T-helper 1 cell treated with Interleukin-12 subunit alpha and Interleukin-12 subunit beta and Interleukin-4 antibody, amounts not matched to agents 30 μg/mL and 1 μg/mL, for 36 hours (primary cell): ENCODE data around the gene FBXW10.
"Not testable (repeated sequence)": the region's sequence is repeated elsewhere in the genome, so short reads cannot be mapped to it uniquely, and the experiment has no call there.

Source experiments
- H3K27ac Mint-ChIP-seq: one replicate; pipeline ENCODE4 v1.8.0; 2021; ENCODE audit warnings: mild to moderate bottlenecking, mixed read lengths
- H3K27me3 Mint-ChIP-seq: one replicate; pipeline ENCODE4 v1.8.0; 2021; ENCODE audit warnings: low read depth, mixed read lengths
- H3K36me3 Mint-ChIP-seq: one replicate; pipeline ENCODE4 v1.8.0; 2021; ENCODE audit warnings: low read depth, mixed read lengths
- H3K4me1 Mint-ChIP-seq: one replicate; pipeline ENCODE4 v1.8.0; 2021; ENCODE audit warnings: low read depth, mixed read lengths
- H3K4me3 Mint-ChIP-seq: one replicate; pipeline ENCODE4 v1.8.0; 2021; ENCODE audit warnings: mild to moderate bottlenecking, moderate library complexity, mixed read lengths
- H3K9me3 Mint-ChIP-seq: one replicate; pipeline ENCODE4 v1.8.0; 2021; ENCODE audit warnings: mixed read lengths

The FBXW10 gene, protein sequence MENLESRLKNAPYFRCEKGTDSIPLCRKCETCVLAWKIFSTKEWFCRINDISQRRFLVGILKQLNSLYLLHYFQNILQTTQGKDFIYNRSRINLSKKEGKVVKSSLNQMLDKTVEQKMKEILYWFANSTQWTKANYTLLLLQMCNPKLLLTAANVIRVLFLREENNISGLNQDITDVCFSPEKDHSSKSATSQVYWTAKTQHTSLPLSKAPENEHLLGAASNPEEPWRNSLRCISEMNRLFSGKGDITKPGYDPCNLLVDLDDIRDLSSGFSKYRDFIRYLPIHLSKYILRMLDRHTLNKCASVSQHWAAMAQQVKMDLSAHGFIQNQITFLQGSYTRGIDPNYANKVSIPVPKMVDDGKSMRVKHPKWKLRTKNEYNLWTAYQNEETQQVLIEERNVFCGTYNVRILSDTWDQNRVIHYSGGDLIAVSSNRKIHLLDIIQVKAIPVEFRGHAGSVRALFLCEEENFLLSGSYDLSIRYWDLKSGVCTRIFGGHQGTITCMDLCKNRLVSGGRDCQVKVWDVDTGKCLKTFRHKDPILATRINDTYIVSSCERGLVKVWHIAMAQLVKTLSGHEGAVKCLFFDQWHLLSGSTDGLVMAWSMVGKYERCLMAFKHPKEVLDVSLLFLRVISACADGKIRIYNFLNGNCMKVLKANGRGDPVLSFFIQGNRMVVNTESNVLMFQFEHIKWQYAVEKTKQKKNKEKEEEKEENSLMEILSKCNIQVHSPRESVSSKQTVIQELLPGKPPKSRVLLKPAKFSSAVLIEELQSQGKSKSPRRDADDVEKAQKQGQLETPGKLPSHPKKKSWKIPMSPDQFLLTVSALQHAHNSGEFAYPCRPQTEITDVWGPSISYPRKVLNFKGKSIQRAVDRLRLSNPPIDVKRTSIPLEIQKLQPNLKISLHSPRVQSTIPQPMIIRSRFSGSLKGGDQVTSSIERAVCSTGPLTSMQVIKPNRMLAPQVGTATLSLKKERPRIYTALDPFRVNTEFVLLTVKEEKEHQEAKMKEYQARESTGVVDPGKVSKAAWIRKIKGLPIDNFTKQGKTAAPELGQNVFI

DNA sequence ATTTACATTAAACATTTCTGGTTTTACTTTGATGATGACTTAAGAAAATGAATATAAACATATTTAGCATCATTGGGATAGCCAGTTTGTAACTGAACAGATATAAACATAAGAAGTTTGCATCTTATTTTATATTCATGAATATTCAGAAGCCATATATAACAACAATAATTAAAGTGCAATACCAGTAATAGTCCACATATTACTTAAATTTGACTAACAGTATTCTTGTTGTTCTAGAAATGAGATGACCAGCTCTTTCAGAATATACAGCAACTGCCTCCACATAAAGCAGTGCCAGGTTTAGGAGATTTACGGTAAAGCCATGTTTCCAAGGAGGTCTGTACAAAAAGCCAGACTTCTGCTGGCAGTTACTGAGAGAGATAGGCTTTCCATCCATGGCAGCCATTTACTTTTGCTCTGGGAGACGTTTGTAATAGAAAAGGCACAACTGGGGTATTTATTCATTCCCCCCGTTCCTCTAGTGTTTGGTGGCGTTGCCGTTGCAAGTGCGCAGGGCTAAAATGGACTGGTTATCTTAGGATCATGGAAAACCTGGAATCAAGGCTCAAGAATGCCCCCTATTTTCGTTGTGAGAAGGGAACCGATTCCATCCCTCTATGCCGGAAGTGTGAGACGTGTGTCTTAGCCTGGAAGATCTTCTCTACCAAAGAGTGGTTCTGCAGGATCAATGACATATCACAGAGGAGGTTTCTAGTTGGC is at the start of gene FBXW10:
TSS of gene FBXW10 (plus strand) at position 356 of the 723 bp plus-strand sequence. CDS start at position 547, 191 bp downstream.
- not testable (repeated sequence) for H3K27me3 Mint-ChIP-seq, H3K4me1 Mint-ChIP-seq, H3K9me3 Mint-ChIP-seq, H3K4me3 Mint-ChIP-seq, H3K27ac Mint-ChIP-seq, H3K36me3 Mint-ChIP-seq

DNA sequence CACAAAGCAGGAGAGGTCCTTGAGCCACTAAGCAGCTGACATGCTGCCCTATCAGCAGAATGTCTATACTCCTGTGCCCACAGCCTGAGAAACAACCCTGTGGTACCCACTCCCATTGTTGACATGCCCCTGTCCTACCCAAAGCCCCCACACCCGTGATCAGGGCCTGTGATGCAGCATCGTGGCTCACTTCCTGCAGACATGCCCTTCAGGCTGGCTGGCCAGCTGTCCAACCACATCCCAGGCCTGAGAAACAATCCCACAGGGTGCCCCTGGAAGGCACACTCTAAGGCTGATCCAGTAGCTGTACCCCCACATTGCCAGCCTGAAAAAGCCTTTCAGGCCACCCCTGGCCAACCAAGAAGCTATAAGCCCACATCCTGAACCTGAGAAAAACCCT is 48.7 kb upstream of the FBXW10 start:
- not testable (repeated sequence) for H3K36me3 Mint-ChIP-seq, H3K9me3 Mint-ChIP-seq, H3K27ac Mint-ChIP-seq, H3K4me1 Mint-ChIP-seq, H3K27me3 Mint-ChIP-seq, H3K4me3 Mint-ChIP-seq

DNA sequence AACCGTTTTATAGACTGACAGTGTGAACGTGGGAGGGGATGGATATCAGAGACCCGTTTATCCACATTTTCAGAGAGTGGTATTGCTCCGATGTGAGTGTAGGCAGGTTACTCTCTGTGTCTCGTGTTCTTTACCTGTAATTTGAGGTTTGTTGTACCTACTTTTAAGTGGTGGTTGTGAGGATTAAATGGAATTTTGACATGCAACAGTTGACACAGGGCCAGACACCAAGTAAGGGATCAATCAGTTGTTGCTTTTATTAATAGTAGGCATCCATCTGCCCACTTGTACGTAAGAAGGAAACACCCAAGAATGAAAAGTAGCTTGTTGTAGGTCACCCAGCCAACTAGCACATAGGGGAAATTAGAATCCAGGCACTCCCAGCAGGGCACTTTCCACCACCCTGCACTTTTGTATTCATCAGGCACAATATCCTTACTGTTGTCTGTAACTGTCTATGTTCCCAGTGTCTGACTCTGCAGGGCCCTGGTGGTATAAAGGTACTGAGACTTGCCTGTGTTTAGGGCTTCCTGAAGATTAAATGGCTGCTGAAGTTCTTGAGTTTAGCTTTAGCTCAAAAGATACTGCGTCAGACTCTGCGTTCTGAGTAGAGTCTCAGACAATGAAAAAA is 45.3 kb upstream of the FBXW10 start:
- H3K4me3 Mint-ChIP-seq, result peak overlapping the region; percentile 88
- not testable (repeated sequence) for H3K27ac Mint-ChIP-seq, H3K27me3 Mint-ChIP-seq, H3K36me3 Mint-ChIP-seq, H3K4me1 Mint-ChIP-seq, H3K9me3 Mint-ChIP-seq

DNA sequence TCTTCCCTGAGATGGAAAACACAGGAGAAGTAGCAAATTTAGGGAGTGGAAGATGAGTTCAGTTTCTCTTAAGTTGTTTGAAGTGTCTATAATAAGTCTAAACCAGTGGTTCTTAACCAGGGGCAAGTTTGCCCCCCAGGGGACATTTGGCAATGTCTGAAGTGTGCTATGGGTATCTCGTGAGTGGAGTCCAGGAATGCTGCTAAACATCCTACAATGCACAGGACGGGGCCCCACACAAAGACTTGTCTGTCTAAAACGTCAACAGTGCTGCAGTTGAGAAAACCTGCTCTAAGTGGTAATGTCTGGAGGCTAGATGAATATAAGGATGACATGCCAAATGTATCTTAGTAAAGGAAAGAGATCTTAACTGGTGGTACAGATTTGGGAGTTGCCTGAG is 37.9 kb upstream of the FBXW10 start:
- not testable (repeated sequence) for H3K27me3 Mint-ChIP-seq, H3K4me3 Mint-ChIP-seq, H3K9me3 Mint-ChIP-seq, H3K27ac Mint-ChIP-seq, H3K36me3 Mint-ChIP-seq, H3K4me1 Mint-ChIP-seq

DNA sequence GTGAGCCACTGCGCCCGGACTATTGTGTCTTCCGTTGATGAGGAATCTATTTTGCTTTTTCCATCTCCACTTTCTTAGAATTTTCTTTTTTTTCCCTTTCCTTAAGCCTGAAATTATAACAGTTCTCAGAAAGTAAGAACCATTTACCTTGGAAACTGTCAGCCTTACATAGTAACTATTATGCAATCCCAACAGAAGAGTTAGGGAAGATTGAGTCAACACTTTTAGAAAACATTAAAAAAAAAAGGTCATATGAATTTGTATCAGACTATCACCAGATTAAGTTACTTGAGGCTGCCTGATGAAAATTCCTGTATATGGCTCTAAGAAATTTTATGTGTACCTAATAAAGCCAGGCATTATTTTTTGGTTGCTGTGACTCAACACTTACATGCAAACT is 35.6 kb upstream of the FBXW10 start:
- H3K9me3 Mint-ChIP-seq, H3K27me3 Mint-ChIP-seq, H3K27ac Mint-ChIP-seq, H3K4me1 Mint-ChIP-seq, H3K4me3 Mint-ChIP-seq, H3K36me3 Mint-ChIP-seq: not testable (repeated sequence)

DNA sequence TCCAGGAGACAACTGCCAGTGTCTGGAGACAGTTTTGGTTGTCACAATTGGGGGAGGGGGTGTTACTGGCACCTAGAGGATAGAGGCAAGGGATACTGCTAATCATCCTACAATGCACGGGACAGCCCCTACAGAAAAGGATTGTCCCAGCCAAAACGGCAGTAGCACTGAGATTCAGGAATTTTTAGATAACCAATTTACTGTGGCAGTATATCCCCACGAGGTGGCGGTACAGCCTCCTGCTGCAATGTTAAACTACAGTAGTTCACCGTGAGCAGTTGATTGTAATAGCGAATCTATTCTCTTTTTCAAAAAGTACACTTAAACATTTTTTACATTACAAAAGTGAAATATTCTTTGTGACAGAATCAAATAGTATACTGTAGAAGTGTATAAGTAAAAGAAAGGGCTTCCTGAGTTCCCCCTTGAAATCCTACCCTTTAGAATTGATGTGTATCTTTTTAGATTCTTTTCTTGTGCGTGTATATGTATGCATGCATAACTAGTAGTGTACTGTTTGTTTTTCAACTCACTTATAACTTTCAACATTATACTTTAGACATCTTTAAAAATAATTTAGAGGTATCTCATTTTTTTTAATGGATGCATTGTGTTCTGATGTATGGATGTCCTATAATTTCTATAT is 31.4 kb upstream of the FBXW10 start:
- H3K36me3 Mint-ChIP-seq, result not testable (repeated sequence)

DNA sequence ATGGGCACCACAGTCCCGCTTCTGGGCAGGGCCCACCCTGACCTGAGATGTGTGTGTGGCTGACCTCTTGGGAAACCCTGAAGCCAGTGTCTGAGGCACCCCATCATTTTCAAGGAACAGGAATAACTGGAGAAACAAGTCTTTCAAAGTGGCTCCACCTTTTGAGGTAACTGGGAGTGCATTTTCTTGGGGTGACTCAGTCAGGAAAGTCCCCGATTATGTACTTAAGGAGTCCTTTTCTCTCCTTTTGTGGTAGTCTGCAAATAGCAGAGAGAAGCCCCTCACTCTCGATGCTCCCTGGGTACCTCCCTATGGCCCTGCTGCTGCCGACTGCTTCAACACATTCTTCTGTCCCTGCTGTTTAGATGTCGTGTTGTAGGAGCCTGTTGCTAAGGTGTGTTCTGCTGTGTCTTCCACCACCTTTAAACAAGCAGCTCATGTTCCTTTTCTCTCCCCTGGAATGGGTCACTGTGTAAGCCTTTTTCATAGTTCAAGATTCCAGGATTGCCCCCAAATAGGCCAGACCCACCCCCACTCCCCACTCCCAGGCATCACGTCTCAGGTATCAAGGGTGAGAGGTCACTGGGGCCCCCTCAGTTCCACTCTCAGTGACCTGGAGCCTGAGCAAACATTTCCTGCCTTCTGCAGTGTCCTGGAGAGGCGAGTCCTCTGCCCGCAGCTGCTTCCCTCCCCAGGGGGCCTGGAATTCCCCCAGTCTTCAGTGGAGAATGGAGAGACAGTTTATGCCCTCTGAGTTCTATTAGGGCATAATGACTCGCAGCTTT is 25.0 kb upstream of the FBXW10 start:
- not testable (repeated sequence) for H3K9me3 Mint-ChIP-seq, H3K27ac Mint-ChIP-seq, H3K27me3 Mint-ChIP-seq, H3K4me3 Mint-ChIP-seq, H3K4me1 Mint-ChIP-seq, H3K36me3 Mint-ChIP-seq

More for the DNA sequence above, 31.4 kb upstream of the FBXW10 start:
- not testable (repeated sequence) for H3K4me3 Mint-ChIP-seq, H3K27ac Mint-ChIP-seq, H3K9me3 Mint-ChIP-seq, H3K27me3 Mint-ChIP-seq, H3K4me1 Mint-ChIP-seq

DNA sequence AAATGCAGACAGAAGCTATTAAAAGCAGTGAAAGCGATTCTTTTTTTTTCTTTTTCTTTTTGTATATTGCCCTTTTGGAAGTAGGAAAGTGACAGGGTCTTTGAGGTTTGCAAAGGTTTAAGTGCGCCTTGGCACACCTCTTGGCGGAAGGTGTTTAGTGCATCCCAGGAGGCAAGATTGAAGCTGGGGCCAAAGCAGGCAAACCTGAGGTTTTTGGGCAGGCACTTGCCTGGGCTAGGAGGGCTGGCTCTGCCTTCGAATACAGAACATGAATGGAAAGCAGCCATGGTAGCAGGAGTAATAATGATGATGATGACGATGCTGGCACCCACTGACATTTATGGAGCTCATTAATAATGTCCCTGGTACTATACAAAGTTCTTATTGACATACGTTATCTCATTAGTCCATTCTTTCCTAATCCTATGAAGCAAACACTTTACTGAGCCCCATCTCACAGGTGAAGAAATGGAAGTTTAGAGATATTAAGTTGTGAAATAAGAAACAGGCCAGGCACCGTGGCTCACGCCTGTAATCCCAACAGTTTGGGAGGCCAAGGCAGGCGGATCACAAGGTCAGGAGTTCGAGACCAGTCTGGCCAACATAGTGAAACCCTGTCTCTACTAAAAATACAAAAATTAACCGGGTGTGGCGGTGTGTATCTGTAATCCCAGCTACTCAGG is 24.3 kb upstream of the FBXW10 start:
- not testable (repeated sequence) for H3K36me3 Mint-ChIP-seq, H3K27me3 Mint-ChIP-seq, H3K4me1 Mint-ChIP-seq, H3K9me3 Mint-ChIP-seq, H3K4me3 Mint-ChIP-seq, H3K27ac Mint-ChIP-seq

DNA sequence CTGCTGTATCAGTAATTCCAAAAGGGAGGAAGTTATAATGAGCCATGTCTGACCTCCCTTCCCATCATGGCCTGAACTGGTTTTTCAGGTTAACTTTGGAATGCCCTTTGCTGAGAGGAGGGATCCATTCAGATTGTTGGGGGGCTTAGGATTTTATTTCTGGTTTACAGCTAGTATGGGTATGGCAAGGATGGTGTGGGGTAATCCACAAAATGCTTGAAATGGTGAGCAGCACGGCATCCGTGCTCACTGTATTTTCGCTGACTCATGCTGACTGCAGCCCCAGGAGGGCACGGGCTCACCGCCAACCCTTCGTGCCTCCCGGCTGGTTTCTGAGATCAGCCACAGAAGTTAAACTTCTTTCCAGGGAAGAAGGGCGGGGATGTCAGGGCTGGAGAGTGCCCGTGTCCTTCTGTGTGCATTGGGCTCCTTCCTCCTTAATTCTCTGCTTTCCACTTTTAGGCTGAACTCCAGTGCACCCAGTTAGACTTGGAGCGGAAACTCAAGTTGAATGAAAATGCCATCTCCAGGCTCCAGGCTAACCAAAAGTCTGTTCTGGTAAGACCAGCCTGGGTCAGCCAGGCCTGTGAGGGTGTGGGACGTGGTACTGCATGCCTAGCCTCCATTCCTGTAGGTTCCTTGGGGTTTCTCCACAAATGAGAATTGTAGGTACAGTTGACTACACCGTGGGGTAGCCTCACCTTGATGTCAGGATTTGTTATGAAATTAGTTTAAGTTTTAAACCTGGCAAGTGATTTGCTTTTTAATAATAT is 21.9 kb upstream of the FBXW10 start:
- H3K27ac Mint-ChIP-seq, result not testable (repeated sequence)

DNA sequence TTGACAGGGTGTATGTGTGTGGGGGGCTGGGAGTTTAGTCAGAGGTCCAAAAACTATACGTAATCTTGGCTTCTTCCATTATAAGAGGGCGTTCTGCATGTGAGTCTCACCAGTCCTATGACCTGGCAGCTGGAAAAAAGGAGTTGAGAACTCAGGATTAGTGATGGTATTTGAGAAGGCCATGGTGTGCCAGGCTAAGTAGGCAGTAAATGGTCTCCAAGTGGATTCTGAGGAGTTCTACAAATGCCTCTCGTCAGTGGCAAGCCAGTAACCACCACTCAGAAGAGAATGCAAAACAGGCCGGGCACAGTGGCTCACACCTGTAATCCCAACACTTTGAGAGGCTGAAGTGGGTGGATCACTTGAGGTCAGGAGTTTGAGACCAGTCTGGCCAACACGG is 21.2 kb upstream of the FBXW10 start:
- not testable (repeated sequence) for H3K27me3 Mint-ChIP-seq, H3K36me3 Mint-ChIP-seq, H3K9me3 Mint-ChIP-seq, H3K4me3 Mint-ChIP-seq, H3K4me1 Mint-ChIP-seq, H3K27ac Mint-ChIP-seq

More for the DNA sequence above, 21.9 kb upstream of the FBXW10 start:
- H3K4me1 Mint-ChIP-seq, H3K9me3 Mint-ChIP-seq, H3K27me3 Mint-ChIP-seq, H3K4me3 Mint-ChIP-seq, H3K36me3 Mint-ChIP-seq: not testable (repeated sequence)

DNA sequence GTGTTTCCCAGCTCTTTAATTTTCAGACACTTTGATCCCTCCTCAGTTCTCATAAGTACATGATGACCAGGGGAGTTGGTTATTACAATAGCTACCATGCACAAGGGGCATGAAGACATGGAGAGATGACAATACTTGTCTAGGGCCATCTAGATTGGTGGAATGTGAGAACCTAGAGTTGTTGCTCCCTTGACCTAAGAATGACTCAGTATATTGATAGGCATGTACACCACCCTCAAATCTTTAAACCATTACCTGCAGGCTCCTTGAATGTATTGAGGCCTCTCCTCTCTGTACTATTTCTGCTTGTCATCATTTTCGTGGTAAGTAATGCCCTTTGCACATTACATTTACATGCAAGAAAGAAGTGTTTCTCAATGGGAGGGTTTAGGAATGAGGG is 20.3 kb upstream of the FBXW10 start:
- not testable (repeated sequence) for H3K27me3 Mint-ChIP-seq, H3K27ac Mint-ChIP-seq, H3K9me3 Mint-ChIP-seq, H3K36me3 Mint-ChIP-seq, H3K4me1 Mint-ChIP-seq, H3K4me3 Mint-ChIP-seq

DNA sequence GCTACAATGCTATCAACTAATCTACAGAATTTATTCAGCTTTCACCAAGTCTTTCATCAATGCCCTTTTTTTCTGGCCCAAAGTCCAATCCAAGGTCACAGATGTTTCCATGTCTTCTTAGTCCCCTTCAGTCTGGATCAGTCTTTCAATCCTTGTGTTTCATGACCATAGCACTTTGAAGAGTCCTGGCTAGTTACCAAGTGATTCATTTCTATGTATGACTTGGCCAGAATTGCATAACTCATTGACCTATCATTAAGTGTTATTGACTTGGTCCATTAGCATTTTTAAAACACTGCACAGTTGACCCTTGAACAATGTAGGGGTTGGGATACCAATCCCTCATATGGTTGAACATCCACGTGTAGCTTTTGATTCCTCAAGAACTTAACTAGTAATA is 11.4 kb upstream of the FBXW10 start:
- H3K27ac Mint-ChIP-seq, H3K4me1 Mint-ChIP-seq, H3K9me3 Mint-ChIP-seq, H3K4me3 Mint-ChIP-seq, H3K36me3 Mint-ChIP-seq, H3K27me3 Mint-ChIP-seq: not testable (repeated sequence)
